Measurements from ENCODE around the gene PLPP4. TPM values are rescaled to one million over a fixed set of nuclear protein-coding genes. Genes with fewer than 3 reads are reported as not detected.

Gene PLPP4
- total RNA-seq, 1 donor from 2014 or later: not detected

DNA sequence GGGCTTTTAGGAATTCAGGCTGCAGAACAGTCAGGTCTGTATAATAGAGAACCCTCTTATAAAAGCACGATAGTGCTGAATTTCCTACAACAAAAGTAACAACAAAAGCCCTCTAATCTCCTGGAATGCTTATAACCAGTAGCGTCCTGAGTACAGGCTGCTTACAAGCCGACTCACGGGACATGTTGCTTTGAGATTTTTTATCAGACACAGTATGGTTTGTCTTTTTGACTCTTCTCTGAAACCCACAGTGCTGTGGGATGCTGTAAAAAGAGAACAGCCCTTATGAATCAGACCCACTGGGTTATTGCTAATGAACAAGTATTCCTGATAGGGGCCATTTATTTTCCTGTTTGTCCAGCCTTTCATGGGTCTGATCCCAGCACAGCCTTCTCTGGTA, 59.4 kb downstream of the PLPP4 start:
- H3K36me3 ChIP-seq: no peaks in the 10 kb centered on the region
- peaks cover 16% of the 10 kb centered on the region for H3K27me3 ChIP-seq
- no peaks in the 10 kb centered on the region for H3K36me3 Mint-ChIP-seq
- no peak overlapping the region for H3K9ac ChIP-seq
- no peaks in the 10 kb centered on the region for H3K4me1 Mint-ChIP-seq
- no peak overlapping the region for H3K27ac Mint-ChIP-seq
- no peak for TF ChIP-seq EZH2phosphoT487 (IDR thresholded peaks at IDR 0.05)
- TF ChIP-seq, protein P1, sequence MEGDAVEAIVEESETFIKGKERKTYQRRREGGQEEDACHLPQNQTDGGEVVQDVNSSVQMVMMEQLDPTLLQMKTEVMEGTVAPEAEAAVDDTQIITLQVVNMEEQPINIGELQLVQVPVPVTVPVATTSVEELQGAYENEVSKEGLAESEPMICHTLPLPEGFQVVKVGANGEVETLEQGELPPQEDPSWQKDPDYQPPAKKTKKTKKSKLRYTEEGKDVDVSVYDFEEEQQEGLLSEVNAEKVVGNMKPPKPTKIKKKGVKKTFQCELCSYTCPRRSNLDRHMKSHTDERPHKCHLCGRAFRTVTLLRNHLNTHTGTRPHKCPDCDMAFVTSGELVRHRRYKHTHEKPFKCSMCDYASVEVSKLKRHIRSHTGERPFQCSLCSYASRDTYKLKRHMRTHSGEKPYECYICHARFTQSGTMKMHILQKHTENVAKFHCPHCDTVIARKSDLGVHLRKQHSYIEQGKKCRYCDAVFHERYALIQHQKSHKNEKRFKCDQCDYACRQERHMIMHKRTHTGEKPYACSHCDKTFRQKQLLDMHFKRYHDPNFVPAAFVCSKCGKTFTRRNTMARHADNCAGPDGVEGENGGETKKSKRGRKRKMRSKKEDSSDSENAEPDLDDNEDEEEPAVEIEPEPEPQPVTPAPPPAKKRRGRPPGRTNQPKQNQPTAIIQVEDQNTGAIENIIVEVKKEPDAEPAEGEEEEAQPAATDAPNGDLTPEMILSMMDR (IDR thresholded peaks at IDR 0.05): no peak
- no peak for TF ChIP-seq EZH2 (IDR thresholded peaks at IDR 0.05)
- no peaks in the 10 kb centered on the region for H3K4me1 ChIP-seq
- H3K4me3 Mint-ChIP-seq: no peak overlapping the region
- no peaks in the 10 kb centered on the region for H3K9me3 ChIP-seq (ENCODE audit: low read depth)
- no peaks in the 10 kb centered on the region for H3K27me3 Mint-ChIP-seq (ENCODE audit: insufficient read depth, low read depth)
- H3K4me3 ChIP-seq: no peak overlapping the region
- no peak overlapping the region for H3K27ac ChIP-seq
- no peak overlapping the region for H2AFZ ChIP-seq (replicated peaks)
- no peaks in the 10 kb centered on the region for H3F3A ChIP-seq (ENCODE audit: low read depth)
- H3K4me2 ChIP-seq: no peak overlapping the region
- no peaks in the 10 kb centered on the region for H3K9me3 Mint-ChIP-seq
- no peaks in the 10 kb centered on the region for H3K79me2 ChIP-seq (ENCODE audit: low read depth)
- H4K20me1 ChIP-seq (ENCODE audit: low read depth): peaks cover 3% of the 10 kb centered on the region
- peak; percentile 26 for DNase-seq (ENCODE audit: low spot score)

DNA sequence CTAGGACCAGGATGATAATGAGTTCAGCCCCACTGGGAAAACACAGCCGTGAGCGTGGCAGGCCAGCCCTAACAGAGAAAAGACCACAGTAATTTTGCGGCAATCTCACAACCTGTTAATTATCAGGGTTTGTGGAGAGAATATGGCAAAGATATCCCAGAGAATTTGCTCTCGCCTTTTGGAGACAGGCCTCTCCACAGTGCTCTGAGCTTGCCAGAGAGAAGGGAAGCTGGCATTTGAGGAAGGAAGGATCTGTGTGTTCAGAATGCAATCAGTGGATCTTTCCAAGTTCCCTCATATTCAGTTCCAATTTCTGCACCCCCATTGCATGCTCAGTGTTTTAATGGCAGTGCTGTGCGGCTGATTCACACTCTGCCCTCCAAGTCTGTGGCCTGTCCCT, 60.2 kb downstream of the PLPP4 start:
- no peak for DNase-seq (ENCODE audit: low spot score)
- H3K4me1 ChIP-seq: no peaks in the 10 kb centered on the region
- H3K79me2 ChIP-seq (ENCODE audit: low read depth): no peaks in the 10 kb centered on the region

DNA sequence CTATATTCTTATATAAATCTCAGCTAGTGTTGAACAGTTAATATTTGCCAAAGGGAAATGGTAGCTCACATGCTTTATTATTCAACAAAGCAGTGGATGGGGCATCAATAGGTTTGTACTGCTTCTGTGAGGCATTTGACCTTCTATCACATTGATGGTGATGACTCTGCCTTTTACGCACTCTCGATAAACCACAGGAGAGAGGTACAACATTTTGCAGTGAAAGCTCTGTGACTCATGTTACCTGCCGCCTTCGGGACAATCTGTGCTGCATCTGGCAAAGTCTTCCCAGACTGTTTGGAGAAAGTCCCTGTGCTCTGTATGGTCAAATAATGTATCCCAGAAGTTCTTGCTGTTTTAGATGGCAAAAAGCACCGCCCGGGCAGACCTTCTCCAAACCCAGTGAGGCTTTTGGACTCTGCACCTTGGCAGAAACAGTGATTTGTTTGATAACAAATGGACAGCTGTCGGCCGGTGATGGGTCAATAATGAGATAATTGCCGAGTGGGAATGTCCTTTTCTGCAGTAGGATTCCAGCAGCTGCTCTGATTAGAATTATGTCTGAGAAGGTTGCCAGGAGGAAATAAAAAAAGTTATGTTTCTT, 61.0 kb downstream of the PLPP4 start:
- Histone ChIP-seq H3K4me3 (no peak overlapping the region), H3K79me2 (ENCODE audit: low read depth) (no peaks in the 10 kb centered on the region), H3K9me3 (ENCODE audit: low read depth) (no peaks in the 10 kb centered on the region), H3K4me1 (no peaks in the 10 kb centered on the region), H3K4me2 (no peak overlapping the region), H3K27ac (no peak overlapping the region), H4K20me1 (ENCODE audit: low read depth) (peaks cover 3% of the 10 kb centered on the region), H3K27me3 (peaks cover 16% of the 10 kb centered on the region), H3K9ac (no peak overlapping the region), H3F3A (ENCODE audit: low read depth) (no peaks in the 10 kb centered on the region), H2AFZ (replicated peaks) (no peak overlapping the region), H3K36me3 (no peaks in the 10 kb centered on the region)
- Mint-ChIP-seq H3K36me3 (no peaks in the 10 kb centered on the region), H3K4me1 (no peaks in the 10 kb centered on the region), H3K4me3 (no peak overlapping the region), H3K27ac (no peak overlapping the region), H3K9me3 (no peaks in the 10 kb centered on the region), H3K27me3 (ENCODE audit: insufficient read depth, low read depth) (no peaks in the 10 kb centered on the region)
- no peak for DNase-seq (ENCODE audit: low spot score)
- TF ChIP-seq, protein P1 (IDR thresholded peaks at IDR 0.05): no peak
- no peak for TF ChIP-seq EZH2 (IDR thresholded peaks at IDR 0.05)
- TF ChIP-seq EZH2phosphoT487 (IDR thresholded peaks at IDR 0.05): no peak

More for the DNA sequence above, 60.2 kb downstream of the PLPP4 start:
- H3K36me3 Mint-ChIP-seq: no peaks in the 10 kb centered on the region
- Histone ChIP-seq H3K9me3 (ENCODE audit: low read depth) (no peaks in the 10 kb centered on the region), H3K9ac (no peak overlapping the region), H3K4me2 (no peak overlapping the region), H2AFZ (replicated peaks) (no peak overlapping the region), H3K27ac (no peak overlapping the region), H3K36me3 (no peaks in the 10 kb centered on the region), H3K4me3 (no peak overlapping the region), H4K20me1 (ENCODE audit: low read depth) (peaks cover 3% of the 10 kb centered on the region), H3K27me3 (peaks cover 16% of the 10 kb centered on the region), H3F3A (ENCODE audit: low read depth) (no peaks in the 10 kb centered on the region)
- H3K27ac Mint-ChIP-seq: no peak overlapping the region
- H3K9me3 Mint-ChIP-seq: no peaks in the 10 kb centered on the region
- no peaks in the 10 kb centered on the region for H3K27me3 Mint-ChIP-seq (ENCODE audit: insufficient read depth, low read depth)
- no peaks in the 10 kb centered on the region for H3K4me1 Mint-ChIP-seq
- H3K4me3 Mint-ChIP-seq: no peak overlapping the region
- no peak for TF ChIP-seq EZH2phosphoT487 (IDR thresholded peaks at IDR 0.05)

DNA sequence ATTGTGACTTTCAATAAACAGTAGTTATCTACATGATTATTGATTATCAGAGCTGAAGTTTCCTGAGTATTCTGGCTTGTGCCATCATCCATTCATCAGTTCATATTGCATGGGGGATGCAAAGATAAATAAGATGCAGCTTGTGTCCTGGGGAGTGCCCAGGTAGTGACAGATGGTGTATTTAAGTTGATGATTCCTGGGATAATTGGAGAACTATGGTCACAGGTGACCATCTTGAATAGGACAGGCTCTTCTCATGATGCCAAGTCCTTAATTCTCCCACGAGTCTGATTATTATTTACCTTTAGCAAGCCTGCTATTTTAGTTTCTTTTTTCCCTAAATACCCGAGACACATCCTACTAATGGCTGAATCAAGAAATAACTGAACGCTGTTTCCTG, 64.9 kb downstream of the PLPP4 start:
- Histone ChIP-seq H3K36me3 (no peaks in the 10 kb centered on the region), H3K4me3 (no peak overlapping the region), H3K27me3 (no peaks in the 10 kb centered on the region), H3K27ac (no peak overlapping the region), H3K4me2 (no peak overlapping the region), H3K4me1 (peaks cover 21% of the 10 kb centered on the region), H4K20me1 (ENCODE audit: low read depth) (no peaks in the 10 kb centered on the region), H3K9me3 (ENCODE audit: low read depth) (no peaks in the 10 kb centered on the region), H3K9ac (no peak overlapping the region), H2AFZ (replicated peaks) (no peak overlapping the region), H3K79me2 (ENCODE audit: low read depth) (no peaks in the 10 kb centered on the region), H3F3A (ENCODE audit: low read depth) (no peaks in the 10 kb centered on the region)
- Mint-ChIP-seq H3K27ac (no peak overlapping the region), H3K36me3 (no peaks in the 10 kb centered on the region), H3K9me3 (no peaks in the 10 kb centered on the region), H3K4me3 (no peak overlapping the region), H3K27me3 (ENCODE audit: insufficient read depth, low read depth) (no peaks in the 10 kb centered on the region), H3K4me1 (no peaks in the 10 kb centered on the region)
- DNase-seq (ENCODE audit: low spot score): no peak
- TF ChIP-seq EZH2phosphoT487 (IDR thresholded peaks at IDR 0.05): no peak
- TF ChIP-seq, protein P1 (IDR thresholded peaks at IDR 0.05): no peak
- no peak for TF ChIP-seq EZH2 (IDR thresholded peaks at IDR 0.05)
